MCF 10A (cell line): ENCODE data around the gene MTMR3. TPM values are rescaled to one million over a fixed set of nuclear protein-coding genes. Genes with fewer than 3 reads are reported as not detected.

Source experiments
- BruUV-seq: library from RNA; stranded (reverse); fragments of 400-500 nt; replicated peaks from 2 replicates; lab custom pipeline; 2021; lab: Mats Ljungman, UMichigan
- CTCF ChIA-PET: fragments of 300-600 bp; sonication (Branson Sonifier 250); formaldehyde crosslinking; extraction: SDS; loops from one replicate; lab custom pipeline; 2021; ENCODE audit warnings: antibody characterized with exemption, inconsistent platforms; lab: Yijun Ruan, JAX
- POLR2A ChIA-PET: fragments of 300-600, 350-650 bp; sonication (Branson Sonifier 250); formaldehyde crosslinking; extraction: SDS; loops from one replicate; lab custom pipeline; 2020; ENCODE audit warnings: antibody characterized with exemption, inconsistent platforms; lab: Yijun Ruan, JAX
- DNase-seq: peaks from one replicate; pipeline ENCODE4 v3.0.0-alpha.2; 2018; ENCODE audit not compliant: unreplicated experiment
- H3K27ac Mint-ChIP-seq: one replicate; pipeline ENCODE4 v1.8.0; 2022; ENCODE audit warnings: mild to moderate bottlenecking, low read depth, mixed read lengths; ENCODE audit not compliant: unreplicated experiment
- H3K27me3 Mint-ChIP-seq: one replicate; pipeline ENCODE4 v1.8.0; 2022; ENCODE audit warnings: mixed read lengths; ENCODE audit not compliant: insufficient read depth, unreplicated experiment
- H3K36me3 Mint-ChIP-seq: one replicate; pipeline ENCODE4 v1.8.0; 2022; ENCODE audit warnings: mild to moderate bottlenecking, moderate library complexity, mixed read lengths; ENCODE audit not compliant: insufficient read depth, unreplicated experiment
- H3K4me1 Mint-ChIP-seq: one replicate; pipeline ENCODE4 v1.8.0; 2022; ENCODE audit warnings: mixed read lengths; ENCODE audit not compliant: insufficient read depth, unreplicated experiment
- H3K4me3 Mint-ChIP-seq: one replicate; pipeline ENCODE4 v1.8.0; 2022; ENCODE audit warnings: mild to moderate bottlenecking, moderate library complexity, mixed read lengths; ENCODE audit not compliant: unreplicated experiment
- H3K9me3 Mint-ChIP-seq: one replicate; pipeline ENCODE4 v1.8.0; 2022; ENCODE audit warnings: mixed read lengths; ENCODE audit not compliant: unreplicated experiment
- CTCF ChIP-seq: fragments of 200-600 bp; IDR thresholded peaks from one replicate; pipeline ENCODE4 v1.8.0; 2022; ENCODE audit warnings: antibody characterized with exemption, mild to moderate bottlenecking; ENCODE audit not compliant: unreplicated experiment
- intact Hi-C: fragments of 100-400 bp; cut with micrococcal nuclease; formaldehyde crosslinking; loops from 2 replicates; pipeline ENCODE4 v1.14.1; 2022
- total RNA-seq: library from RNA; stranded (reverse); gene quantifications from 2 replicates; pipeline ENCODE4 v1.2.3, GENCODE V29; 2022

MTMR3 gene
- total RNA-seq, 1 experiment from 2014 or later: 34.4 TPM

GRCh38 chr22:29867851-29868250, 15.1 kb upstream of the MTMR3 start:
- ChIA-PET POLR2A (interaction anchor here (0.7 kb wide), 1 partner anchor 370 kb away, joined by 3 read pairs; no protein-coding TSS in a partner anchor), CTCF (interaction anchor here (0.6 to 0.9 kb wide), 2 partner anchors 45 to 778 kb away, joined by 4 to 6 read pairs; no protein-coding TSS in a partner anchor)
- H3K4me3 Mint-ChIP-seq: no peak overlapping the region

GRCh38 chr22:29870574-29870973, 12.4 kb upstream of the MTMR3 start:
- no peak for TF ChIP-seq CTCF
- no peaks in the 10 kb centered on the region for H3K27me3 Mint-ChIP-seq
- no TSS peak for BruUV-seq

More at GRCh38 chr22:29867851-29868250, 15.1 kb upstream of the MTMR3 start:
- Mint-ChIP-seq H3K36me3 (no peaks in the 10 kb centered on the region), H3K27me3 (no peaks in the 10 kb centered on the region), H3K27ac (no peak overlapping the region), H3K9me3 (no peaks in the 10 kb centered on the region), H3K4me1 (peaks cover 5% of the 10 kb centered on the region)
- TF ChIP-seq CTCF: no peak
- no TSS peak for BruUV-seq
- intact Hi-C loops: no loop called here
- DNase-seq: no peak

GRCh38 chr22:29871684-29872083, 11.3 kb upstream of the MTMR3 start:
- Mint-ChIP-seq H3K4me3 (no peak overlapping the region), H3K9me3 (no peaks in the 10 kb centered on the region), H3K27me3 (no peaks in the 10 kb centered on the region), H3K27ac (no peak overlapping the region), H3K4me1 (peaks cover 5% of the 10 kb centered on the region), H3K36me3 (peaks cover 6% of the 10 kb centered on the region)
- BruUV-seq: no TSS peak
- no peak for DNase-seq
- intact Hi-C loops: no loop called here
- TF ChIP-seq CTCF: no peak
- ChIA-PET POLR2A (interaction anchor here (1.1 to 1.7 kb wide), 3 partner anchors 10 to 34 kb away, joined by 3 read pairs; no protein-coding TSS in a partner anchor), CTCF (interaction anchor here (0.6 to 0.7 kb wide), 3 partner anchors 12 to 584 kb away, joined by 3 read pairs; no protein-coding TSS in a partner anchor)

More at GRCh38 chr22:29870574-29870973, 12.4 kb upstream of the MTMR3 start:
- H3K27ac Mint-ChIP-seq: no peak overlapping the region
- H3K4me3 Mint-ChIP-seq: no peak overlapping the region
- H3K4me1 Mint-ChIP-seq: peaks cover 5% of the 10 kb centered on the region
- DNase-seq: no peak
- intact Hi-C loops: no loop called here
- H3K9me3 Mint-ChIP-seq: no peaks in the 10 kb centered on the region
- POLR2A ChIA-PET: interaction anchor here (0.9 to 2.3 kb wide), 3 partner anchors 16 to 32 kb away, joined by 3 to 8 read pairs (median 3); partner anchors contain the start of gene ASCC2
- H3K36me3 Mint-ChIP-seq: peaks cover 6% of the 10 kb centered on the region
- CTCF ChIA-PET: interaction anchor here (0.5 to 0.6 kb wide), 4 partner anchors 19 to 234 kb away, joined by 3 read pairs; no protein-coding TSS in a partner anchor

- H3K4me1 Mint-ChIP-seq: peaks cover 5% of the 10 kb centered on the region
- CTCF ChIA-PET: interaction anchor here (1.1 kb wide), 1 partner anchor 35 kb away, joined by 5 read pairs; the partner anchor contains the start of gene ASCC2
- intact Hi-C loops: no loop called here
- BruUV-seq: no TSS peak
- no peak for DNase-seq
- POLR2A ChIA-PET: interaction anchor here (0.6 to 1.7 kb wide), 3 partner anchors 10 to 105 kb away, joined by 3 read pairs; no protein-coding TSS in a partner anchor
- no peak for TF ChIP-seq CTCF
- H3K27ac Mint-ChIP-seq: no peak overlapping the region
- peaks cover 6% of the 10 kb centered on the region for H3K36me3 Mint-ChIP-seq
- no peaks in the 10 kb centered on the region for H3K27me3 Mint-ChIP-seq
- H3K9me3 Mint-ChIP-seq: no peaks in the 10 kb centered on the region
- no peak overlapping the region for H3K4me3 Mint-ChIP-seq
Observed at GRCh38 chr22:29872144-29872893, 10.7 kb upstream of the MTMR3 start.
